CD4-positive, alpha-beta memory T cell (primary cell): ENCODE results near the gene VSIG10L2. TPM values are rescaled to one million over a fixed set of nuclear protein-coding genes. Genes with fewer than 3 reads are reported as not detected.

ENCODE experiments used
- CTCF ChIA-PET: fragments of 350-600 bp; sonication (Branson Sonifier 250); formaldehyde crosslinking; loops from one replicate; lab custom pipeline; 2021; ENCODE audit warnings: inconsistent platforms; ENCODE audit not compliant: partially characterized antibody; lab: Charles Lee
- POLR2A ChIA-PET: fragments of 350-600 bp; sonication (Branson Sonifier 250); formaldehyde crosslinking; loops from one replicate; lab custom pipeline; 2021; ENCODE audit not compliant: partially characterized antibody; lab: Charles Lee
- DNase-seq, 5 donors: peaks; one replicate each; pipeline versions ENCODE4 v3.0.0 to v3.0.0-alpha.2; 2020 to 2022; ENCODE audit warnings: mixed read lengths in 1 of 5
- H3K27ac ChIP-seq: one replicate; pipeline ENCODE4 v1.7.0; 2013; ENCODE audit warnings: low read depth, low read length
- H3K27me3 ChIP-seq: 2 replicates; pipeline ENCODE4 v1.7.0; 2013; ENCODE audit warnings: mild to moderate bottlenecking, low read length, moderate library complexity; ENCODE audit not compliant: insufficient read depth
- H3K36me3 ChIP-seq: 2 replicates; pipeline ENCODE4 v1.7.0; 2013; ENCODE audit warnings: mild to moderate bottlenecking, low read length, moderate library complexity; ENCODE audit not compliant: insufficient read depth
- H3K4me1 ChIP-seq: 2 replicates; pipeline ENCODE4 v1.7.0; 2013; ENCODE audit warnings: mild to moderate bottlenecking, low read length, moderate library complexity; ENCODE audit not compliant: insufficient read depth
- H3K4me3 ChIP-seq, 2 donors: one replicate each; pipeline ENCODE4 v1.7.0; 2013; ENCODE audit warnings: low read length in 2 of 2, mild to moderate bottlenecking in 1 of 2
- H3K9me3 ChIP-seq, 2 donors: one replicate each; pipeline ENCODE4 v1.7.0; 2013; ENCODE audit warnings: low read length in 2 of 2, control low read depth in 1 of 2; ENCODE audit not compliant: control insufficient read depth in 1 of 2
- H3K27ac Mint-ChIP-seq, 7 donors: one replicate each; pipeline ENCODE4 v1.8.0; 2020 to 2021; ENCODE audit warnings: mixed read lengths in 7 of 7, mild to moderate bottlenecking in 6 of 7, inconsistent platforms in 3 of 7, moderate library complexity in 3 of 7
- H3K27me3 Mint-ChIP-seq, 2 donors: one replicate each; pipeline ENCODE4 v1.8.0; 2020 to 2021; ENCODE audit warnings: mixed read lengths in 2 of 2
- H3K36me3 Mint-ChIP-seq, 2 donors: one replicate each; pipeline ENCODE4 v1.8.0; 2020 to 2021; ENCODE audit warnings: mixed read lengths in 2 of 2, inconsistent platforms in 1 of 2, mild to moderate bottlenecking in 1 of 2
- H3K4me1 Mint-ChIP-seq, 4 donors: one replicate each; pipeline ENCODE4 v1.8.0; 2020 to 2021; ENCODE audit warnings: mixed read lengths in 4 of 4, mild to moderate bottlenecking in 1 of 4
- H3K4me3 Mint-ChIP-seq, 8 donors: one replicate each; pipeline ENCODE4 v1.8.0; 2020 to 2021; ENCODE audit warnings: mixed read lengths in 8 of 8, mild to moderate bottlenecking in 7 of 8, moderate library complexity in 6 of 8, inconsistent platforms in 3 of 8
- H3K9me3 Mint-ChIP-seq, 8 donors: one replicate each; pipeline ENCODE4 v1.8.0; 2020 to 2021; ENCODE audit warnings: mixed read lengths in 8 of 8, mild to moderate bottlenecking in 5 of 8, inconsistent platforms in 3 of 8, moderate library complexity in 1 of 8
- intact Hi-C: fragments of 100-400 bp; cut with micrococcal nuclease; formaldehyde crosslinking; loops from one replicate; pipeline ENCODE4 v1.15.1; 2023
- polyA plus RNA-seq, 2 donors: library from polyadenylated mRNA; unstranded; fragments of 300-500 nt; fragmentation: Illumina TruSeq; gene quantifications; one replicate each; pipeline ENCODE4 v1.2.3, GENCODE V29; 2021
- total RNA-seq, 2 experiments: library from RNA; stranded (reverse); gene quantifications; one replicate each; pipeline ENCODE4 v1.2.3, GENCODE V29; 2021

VSIG10L2 gene
- total and polyA plus RNA-seq, 4 experiments from 2014 or later = not detected

DNA sequence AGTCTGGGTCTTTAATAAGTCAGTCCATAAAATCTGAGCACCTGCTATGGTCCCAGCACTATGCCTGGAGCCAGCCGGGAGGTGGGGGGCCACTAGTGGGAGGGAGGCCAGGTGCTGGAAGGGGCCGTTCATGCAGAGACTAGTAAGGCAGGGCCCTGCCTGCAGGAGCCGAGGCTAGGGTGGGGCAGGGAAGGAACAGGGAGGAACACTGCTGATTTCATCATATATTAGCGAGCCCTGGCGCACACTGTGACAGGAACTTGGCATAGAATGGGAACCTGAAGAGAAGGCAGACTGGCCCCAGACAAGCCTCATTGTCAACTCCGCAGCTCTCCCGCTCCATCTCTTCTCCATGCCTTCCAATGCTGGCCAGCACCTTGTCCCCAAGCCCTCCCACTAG lies 7.1 kb downstream of the VSIG10L2 start:
- Histone ChIP-seq H3K4me1 (no peaks in the 10 kb centered on the region), H3K27ac (no peak overlapping the region), H3K27me3 (no peaks in the 10 kb centered on the region), H3K36me3 (no peaks in the 10 kb centered on the region), H3K9me3 (no peaks in the 10 kb centered on the region), H3K4me3 (no peak overlapping the region)
- Mint-ChIP-seq H3K27ac (no peak overlapping the region), H3K36me3 (no peaks in the 10 kb centered on the region), H3K27me3 (peaks cover 2 to 3% of the 10 kb centered on the region in 2 donors), H3K4me1 (peaks cover 3 to 6% (median 4%) of the 10 kb centered on the region in 4 donors), H3K4me3 (no peak overlapping the region), H3K9me3 (no peaks in the 10 kb centered on the region)
- ChIA-PET CTCF (interaction anchor here (1.3 kb wide), 1 partner anchor 10 kb away, joined by 3 read pairs; no protein-coding TSS in a partner anchor), POLR2A (no interaction called here)
- intact Hi-C loops = no loop called here
- no peak for DNase-seq

DNA sequence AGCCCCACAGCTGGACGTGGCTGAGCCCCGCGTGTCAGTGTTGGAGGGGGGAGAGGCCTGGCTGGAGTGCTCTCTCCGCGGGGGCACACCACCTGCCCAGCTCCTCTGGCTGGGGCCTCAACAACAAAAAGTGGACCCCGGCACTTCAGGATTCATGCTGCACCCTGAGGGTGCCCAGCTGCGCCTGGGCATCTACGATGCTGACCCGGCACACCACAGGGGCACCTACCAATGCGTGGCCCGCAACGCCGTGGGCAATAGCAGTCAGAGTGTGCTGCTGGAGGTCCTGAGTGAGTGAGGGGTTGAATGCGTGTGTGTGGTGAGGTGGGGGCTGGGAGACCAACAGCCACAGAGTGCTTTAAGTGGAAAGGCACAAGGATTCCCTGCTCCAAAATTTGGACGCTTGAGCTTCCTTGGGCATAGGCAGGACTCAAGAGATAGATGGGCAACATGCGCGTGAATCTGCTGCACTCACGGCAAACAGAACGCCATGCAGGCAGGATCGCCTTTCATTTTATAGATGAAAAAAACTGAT lies 7.6 kb downstream of the VSIG10L2 start:
- Histone ChIP-seq H3K4me3 (no peak overlapping the region), H3K36me3 (no peaks in the 10 kb centered on the region), H3K27me3 (no peaks in the 10 kb centered on the region), H3K27ac (no peak overlapping the region), H3K4me1 (no peaks in the 10 kb centered on the region), H3K9me3 (no peaks in the 10 kb centered on the region)
- Mint-ChIP-seq H3K4me3 (no peak overlapping the region), H3K27ac (no peak overlapping the region), H3K27me3 (peaks cover 2 to 3% of the 10 kb centered on the region in 2 donors), H3K36me3 (no peaks in the 10 kb centered on the region), H3K4me1 (peaks cover 3 to 6% (median 4%) of the 10 kb centered on the region in 4 donors), H3K9me3 (no peaks in the 10 kb centered on the region)
- ChIA-PET CTCF (interaction anchor here (1.3 kb wide), 1 partner anchor 10 kb away, joined by 3 read pairs; no protein-coding TSS in a partner anchor), POLR2A (no interaction called here)
- DNase-seq = no peak
- intact Hi-C loops = no loop called here

DNA sequence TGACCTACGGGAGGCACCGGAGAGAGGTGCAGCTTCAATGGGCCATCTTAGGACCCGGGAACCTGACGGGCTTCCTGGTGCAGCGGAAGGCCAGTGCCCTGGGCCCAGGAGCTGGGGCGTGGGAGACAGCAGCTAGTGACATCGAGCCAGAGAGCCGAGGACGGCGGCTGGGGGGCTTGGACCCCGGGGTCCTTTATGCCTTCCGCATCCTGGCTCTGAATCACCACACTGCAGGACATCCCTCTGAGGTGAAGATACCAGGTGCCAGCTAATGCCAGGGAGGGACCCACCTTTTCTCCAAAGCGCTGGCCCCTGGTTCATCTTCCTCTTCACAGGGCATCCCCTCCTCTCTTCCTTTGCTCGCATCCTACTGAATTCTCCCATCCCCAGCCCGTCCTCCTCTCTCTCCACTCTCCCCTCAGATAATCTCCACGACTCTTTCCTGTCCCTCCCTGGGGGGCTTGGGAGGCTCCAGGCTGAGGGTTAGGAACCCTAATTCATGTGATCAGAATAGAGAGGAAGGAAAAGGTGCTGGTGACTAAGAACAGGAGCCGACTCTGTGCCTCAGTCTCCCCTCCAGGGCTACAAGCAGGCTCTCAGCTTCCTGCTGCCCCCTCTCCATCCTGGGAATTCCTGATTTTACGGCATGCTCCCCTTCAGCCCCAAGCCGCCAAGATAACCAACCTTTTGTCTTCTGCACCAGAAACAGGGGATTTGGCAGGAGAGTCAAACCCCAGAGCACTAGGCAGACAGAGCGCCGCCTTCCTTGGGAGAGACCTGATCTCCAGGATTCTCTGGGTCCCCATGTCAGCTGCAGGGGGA lies 8.5 kb downstream of the VSIG10L2 start:
- ChIA-PET CTCF (interaction anchor here (1.3 kb wide), 1 partner anchor 11 kb away, joined by 3 read pairs; no protein-coding TSS in a partner anchor), POLR2A (no interaction called here)
- Mint-ChIP-seq H3K27ac (no peak overlapping the region), H3K36me3 (no peaks in the 10 kb centered on the region), H3K4me3 (no peak overlapping the region), H3K9me3 (no peaks in the 10 kb centered on the region), H3K4me1 (peaks cover 3 to 6% (median 4%) of the 10 kb centered on the region in 4 donors), H3K27me3 (peaks cover 2 to 3% of the 10 kb centered on the region in 2 donors)
- DNase-seq = no peak
- Histone ChIP-seq H3K36me3 (no peaks in the 10 kb centered on the region), H3K27me3 (no peaks in the 10 kb centered on the region), H3K4me1 (no peaks in the 10 kb centered on the region), H3K9me3 (no peaks in the 10 kb centered on the region), H3K4me3 (no peak overlapping the region), H3K27ac (no peak overlapping the region)
- intact Hi-C loops = no loop called here

DNA sequence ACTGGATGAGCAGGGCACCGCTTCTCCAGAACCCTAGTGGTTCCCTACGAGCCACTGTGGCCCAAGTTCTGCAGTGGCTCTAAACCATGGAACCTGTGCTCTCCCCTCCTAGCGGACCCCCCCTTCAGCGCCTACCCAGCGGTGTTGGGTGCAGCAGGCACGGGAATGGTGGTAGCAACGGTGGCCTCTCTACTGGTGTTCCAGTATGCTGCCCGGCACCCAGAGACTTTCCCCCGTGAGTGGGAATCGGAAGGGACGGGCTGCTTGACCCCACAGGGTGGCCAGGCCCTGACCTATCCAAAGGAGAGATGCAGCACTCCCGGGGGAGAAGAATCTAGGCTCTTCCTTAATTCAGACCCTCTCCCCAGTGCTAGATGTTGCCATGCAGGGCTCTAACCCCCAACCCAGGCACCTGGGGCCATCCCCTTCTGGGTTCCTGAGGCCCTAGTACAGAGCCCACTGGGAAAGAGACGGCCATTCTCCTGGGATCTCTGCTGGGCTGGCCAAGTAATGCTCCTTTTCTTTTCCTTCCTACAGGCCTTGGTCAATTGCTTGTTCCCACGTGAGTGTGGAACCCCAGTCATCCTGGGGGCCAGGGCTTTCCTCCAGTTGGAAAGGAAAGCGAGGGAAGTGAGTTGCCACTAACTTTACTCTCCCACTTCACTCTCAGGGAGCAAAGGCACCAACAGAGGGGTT lies 9.2 kb downstream of the VSIG10L2 start:
- Mint-ChIP-seq H3K36me3 (no peaks in the 10 kb centered on the region), H3K4me1 (peaks cover 3 to 6% (median 4%) of the 10 kb centered on the region in 4 donors), H3K27me3 (peaks cover 2 to 3% of the 10 kb centered on the region in 2 donors), H3K4me3 (no peak overlapping the region), H3K27ac (no peak overlapping the region), H3K9me3 (no peaks in the 10 kb centered on the region)
- no peak for DNase-seq
- H3K4me1 ChIP-seq = no peaks in the 10 kb centered on the region
- intact Hi-C loops = no loop called here
- H3K36me3 ChIP-seq = no peaks in the 10 kb centered on the region
- H3K9me3 ChIP-seq = no peaks in the 10 kb centered on the region
- H3K27me3 ChIP-seq = no peaks in the 10 kb centered on the region
- no peak overlapping the region for H3K27ac ChIP-seq
- CTCF ChIA-PET = no interaction called here
- H3K4me3 ChIP-seq = no peak overlapping the region
- POLR2A ChIA-PET = no interaction called here

DNA sequence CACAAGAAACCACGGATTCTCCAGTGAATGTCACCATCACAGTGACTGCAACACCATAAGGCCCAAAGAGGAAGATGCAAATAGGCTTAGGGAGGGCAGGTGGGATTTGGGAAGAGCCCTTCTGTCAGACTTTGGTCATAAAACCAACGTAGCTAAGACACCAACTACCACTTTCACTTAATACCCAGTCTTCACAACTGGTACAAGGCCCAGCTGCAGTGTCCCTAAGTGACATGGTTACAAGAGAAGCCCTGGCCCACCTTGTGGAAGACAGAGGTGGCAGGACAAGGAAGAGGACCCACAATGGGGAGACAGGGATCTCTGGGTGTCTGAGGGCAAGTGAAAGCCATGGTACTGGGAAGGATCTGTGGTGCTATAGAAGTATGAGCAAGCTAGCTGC lies 10.0 kb downstream of the VSIG10L2 start:
- Histone ChIP-seq H3K4me1 (no peaks in the 10 kb centered on the region), H3K9me3 (no peaks in the 10 kb centered on the region), H3K27ac (no peak overlapping the region), H3K27me3 (no peaks in the 10 kb centered on the region), H3K4me3 (no peak overlapping the region), H3K36me3 (no peaks in the 10 kb centered on the region)
- H3K4me1 Mint-ChIP-seq = peaks cover 3 to 6% (median 4%) of the 10 kb centered on the region in 4 donors
- no peak for DNase-seq
- POLR2A ChIA-PET = no interaction called here
- no peaks in the 10 kb centered on the region for H3K36me3 Mint-ChIP-seq
- no peaks in the 10 kb centered on the region for H3K9me3 Mint-ChIP-seq
- CTCF ChIA-PET = no interaction called here
- peaks cover 2 to 3% of the 10 kb centered on the region in 2 donors for H3K27me3 Mint-ChIP-seq
- no peak overlapping the region for H3K27ac Mint-ChIP-seq
- intact Hi-C loops = no loop called here
- H3K4me3 Mint-ChIP-seq = no peak overlapping the region

DNA sequence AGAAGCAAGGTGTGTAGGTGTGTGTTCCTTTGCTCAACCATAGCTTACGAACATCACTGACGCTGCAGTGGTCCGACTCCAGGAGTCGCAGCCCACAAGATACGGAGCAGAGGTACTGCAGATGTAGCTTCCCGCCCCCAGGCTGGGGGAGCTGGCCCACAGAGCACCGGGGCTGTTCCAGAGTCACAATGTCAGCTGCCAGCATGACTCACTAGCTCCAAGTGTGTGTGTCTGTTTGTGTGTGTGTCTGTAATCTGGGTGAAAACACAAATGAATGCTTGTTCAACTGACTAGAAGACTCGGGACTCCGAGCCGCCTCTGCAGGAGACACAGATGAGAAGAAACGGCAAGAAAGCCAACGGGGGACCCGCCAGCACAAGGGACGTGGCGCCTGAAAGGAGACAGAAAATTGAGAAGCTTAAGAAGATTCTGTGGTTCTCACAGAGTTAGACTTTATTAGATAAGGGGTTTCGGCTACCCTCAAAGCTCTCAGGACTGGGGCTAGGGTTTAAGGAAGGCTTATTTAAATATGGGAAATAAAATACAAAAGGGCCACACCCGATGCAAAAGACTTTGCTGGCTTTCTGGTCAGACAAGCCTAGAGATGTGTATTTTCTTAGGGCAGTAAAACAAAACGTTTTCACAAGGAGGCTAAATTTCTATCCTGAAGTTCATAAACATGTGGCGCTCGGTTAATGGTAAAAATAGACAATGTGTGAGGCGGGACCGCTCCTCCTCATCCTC lies 10.7 kb downstream of the VSIG10L2 start:
- Mint-ChIP-seq H3K36me3 (no peaks in the 10 kb centered on the region), H3K9me3 (no peaks in the 10 kb centered on the region), H3K27ac (no peak overlapping the region), H3K4me3 (no peak overlapping the region), H3K4me1 (peaks cover 3 to 6% (median 4%) of the 10 kb centered on the region in 4 donors), H3K27me3 (no peaks in the 10 kb centered on the region)
- Histone ChIP-seq H3K4me1 (no peaks in the 10 kb centered on the region), H3K4me3 (no peak overlapping the region), H3K27ac (no peak overlapping the region), H3K36me3 (no peaks in the 10 kb centered on the region), H3K9me3 (no peaks in the 10 kb centered on the region), H3K27me3 (no peaks in the 10 kb centered on the region)
- POLR2A ChIA-PET = no interaction called here
- DNase-seq = no peak
- CTCF ChIA-PET = interaction anchor here (1.2 kb wide), 1 partner anchor 20 kb away, joined by 3 read pairs; no protein-coding TSS in a partner anchor
- intact Hi-C loops = no loop called here
